ENCODE measurements around the gene HOXD10. TPM values are rescaled to one million over a fixed set of nuclear protein-coding genes. Genes with fewer than 3 reads are reported as not detected.

Gene HOXD10
- total and polyA plus RNA-seq, 9 of the 15 experiments (the other 6 are each of a cell fraction or from before 2014, with no cell fraction given): not detected

DNA sequence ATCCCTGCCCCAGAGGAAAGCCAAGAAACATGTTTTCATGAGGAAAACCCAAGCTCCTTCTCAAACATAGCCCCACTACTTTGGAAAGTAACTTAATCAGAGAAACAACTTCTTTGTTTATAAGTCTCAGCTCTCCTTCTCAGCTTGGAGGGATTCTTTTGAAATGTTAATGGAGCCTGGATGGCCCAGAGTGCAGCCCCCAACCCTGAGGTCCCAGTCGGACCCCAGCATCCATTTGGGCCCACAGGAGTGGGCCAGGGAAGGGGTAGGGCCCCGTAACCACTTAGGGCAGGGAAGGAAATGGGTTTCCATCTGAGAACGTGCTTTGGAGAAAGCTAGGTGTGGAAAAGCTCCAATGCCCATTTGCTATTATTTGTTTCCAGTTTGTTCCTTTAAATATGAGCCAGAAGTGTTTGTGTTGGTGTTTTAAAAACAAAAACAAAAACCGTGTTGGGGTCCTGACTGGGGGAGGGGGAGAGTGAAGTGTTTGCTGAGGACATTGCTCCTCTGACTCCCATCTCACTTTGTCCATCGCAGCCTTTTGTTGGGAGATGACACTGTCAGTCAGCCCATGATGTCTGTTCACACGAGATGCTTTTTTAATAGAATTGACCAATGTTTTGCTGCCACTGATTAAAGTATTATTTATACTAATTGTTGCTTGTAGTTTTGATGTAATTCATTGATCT is 38.9 kb downstream of the HOXD10 start:
- DNase-seq (ENCODE audit: extremely low read depth in 1 of 4, low spot score in 3 of 4): no peak
- intact Hi-C loops (cut with micrococcal nuclease): no loop called here
- WGBS (ENCODE audit: insufficient coverage, low coverage, missing lambda C conversion rate): 2% methylated on average over 6 of the region's 6 CpGs
- BruUV-seq (replicated peaks): no TSS peak
- Histone ChIP-seq H3K27ac (ENCODE audit: extremely low read depth, low read depth, low read length) (no peak overlapping the region), H4K20me1 (replicated peaks; ENCODE audit: control insufficient read depth, insufficient read depth, low read length) (no peaks in the 10 kb centered on the region; the same call in 1 of the 2 replicates), H3K36me3 (ENCODE audit: control insufficient read depth, insufficient read depth, low read length) (no peaks in the 10 kb centered on the region), H3K4me3 (no peak overlapping the region), H3K4me2 (ENCODE audit: insufficient read depth, low read length) (no peak overlapping the region), H3K4me1 (replicated peaks in 1 of 2; ENCODE audit: control insufficient read depth in 2 of 2, insufficient read depth in 2 of 2, low read length in 2 of 2) (peaks cover 0 to 26% of the 10 kb centered on the region in 2 experiments; a peak in 2 of 5 replicates), H3K9ac (ENCODE audit: insufficient read depth in 1 of 2, low read depth in 2 of 2, low read length in 2 of 2) (no peak overlapping the region), H2AFZ (ENCODE audit: low read depth, low read length) (no peak overlapping the region), H3K9me1 (ENCODE audit: control insufficient read depth, insufficient read depth, low read length) (no peaks in the 10 kb centered on the region), H3K9me3 (replicated peaks; ENCODE audit: control insufficient read depth, insufficient read depth, low read depth, low read length) (no peaks in the 10 kb centered on the region), H3K79me2 (ENCODE audit: control insufficient read depth, insufficient read depth, low read length) (no peaks in the 10 kb centered on the region), H3K27me3 (ENCODE audit: control insufficient read depth in 2 of 2, insufficient read depth in 2 of 2, low read length in 2 of 2) (peaks cover 67 to 75% of the 10 kb centered on the region in 2 experiments)
- ATAC-seq: no peak
- no peak for FAIRE-seq
- ChIA-PET POLR2A (interaction anchor here (0.6 to 0.8 kb wide), 4 partner anchors 10 to 301 kb away, joined by 3 read pairs; no protein-coding TSS in a partner anchor), CTCF (ENCODE audit: low intra/inter-chr PET ratio) (no interaction called here)
- in situ Hi-C loops (cut with MboI): no loop called here
- TF ChIP-seq ZNF316 (IDR thresholded peaks at IDR 0.05) (no peak), FOXP1 (CRISPR knock-in tag; IDR thresholded peaks at IDR 0.05) (no peak), CBFB (CRISPR knock-in tag; IDR thresholded peaks at IDR 0.05) (no peak), TBP (optimal IDR thresholded peaks at IDR 0.05; ENCODE audit: low read depth, low read length) (no peak), GMEB1 (CRISPR knock-in tag; IDR thresholded peaks at IDR 0.05) (no peak), BHLHE40 (IDR thresholded peaks at IDR 0.05; ENCODE audit: low read length) (no peak), ZNF311 (CRISPR knock-in tag; IDR thresholded peaks at IDR 0.05) (no peak), HOXB6 (CRISPR knock-in tag; IDR thresholded peaks at IDR 0.05; ENCODE audit: borderline replicate concordance) (no peak), OTX1 (CRISPR knock-in tag; IDR thresholded peaks at IDR 0.05) (no peak), ARID3A (IDR thresholded peaks at IDR 0.05; ENCODE audit: borderline replicate concordance, low read depth, low read length) (no peak), AFF1 (IDR thresholded peaks at IDR 0.05; ENCODE audit: low read depth in 1 of 2, partially characterized antibody in 2 of 2) (no peak), POLR2A (conservative IDR thresholded peaks at IDR 0.05) (no peak), SMARCC2 (IDR thresholded peaks at IDR 0.05; ENCODE audit: low read depth) (no peak)
- TF ChIP-seq, protein P1, sequence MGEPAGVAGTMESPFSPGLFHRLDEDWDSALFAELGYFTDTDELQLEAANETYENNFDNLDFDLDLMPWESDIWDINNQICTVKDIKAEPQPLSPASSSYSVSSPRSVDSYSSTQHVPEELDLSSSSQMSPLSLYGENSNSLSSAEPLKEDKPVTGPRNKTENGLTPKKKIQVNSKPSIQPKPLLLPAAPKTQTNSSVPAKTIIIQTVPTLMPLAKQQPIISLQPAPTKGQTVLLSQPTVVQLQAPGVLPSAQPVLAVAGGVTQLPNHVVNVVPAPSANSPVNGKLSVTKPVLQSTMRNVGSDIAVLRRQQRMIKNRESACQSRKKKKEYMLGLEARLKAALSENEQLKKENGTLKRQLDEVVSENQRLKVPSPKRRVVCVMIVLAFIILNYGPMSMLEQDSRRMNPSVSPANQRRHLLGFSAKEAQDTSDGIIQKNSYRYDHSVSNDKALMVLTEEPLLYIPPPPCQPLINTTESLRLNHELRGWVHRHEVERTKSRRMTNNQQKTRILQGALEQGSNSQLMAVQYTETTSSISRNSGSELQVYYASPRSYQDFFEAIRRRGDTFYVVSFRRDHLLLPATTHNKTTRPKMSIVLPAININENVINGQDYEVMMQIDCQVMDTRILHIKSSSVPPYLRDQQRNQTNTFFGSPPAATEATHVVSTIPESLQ (CRISPR knock-in tag; IDR thresholded peaks at IDR 0.05): no peak
